Gastrocnemius medialis (tissue), 4 donors: ENCODE data around the gene VSIG10L2. TPM values are rescaled to one million over a fixed set of nuclear protein-coding genes. Genes with fewer than 3 reads are reported as not detected.

ENCODE experiments used
- ATAC-seq, 2 donors: fragments of 150-250 bp; one replicate each; pipeline ENCODE4 v1.9.1; 2016
- DNase-seq, 2 donors: peaks; one replicate each; pipeline ENCODE4 v3.0.0-alpha.2; 2019
- H3K27ac ChIP-seq, 4 donors: fragments of 200-600 bp; sonication (generic); 1 replicate in 1 of 4; 2 replicates in 3 of 4; pipeline ENCODE4 v1.5.1; 2016 to 2018; ENCODE audit warnings: mild to moderate bottlenecking in 2 of 4, moderate library complexity in 1 of 4
- H3K27me3 ChIP-seq, 3 donors: fragments of 200-600 bp; sonication (generic) in 2 of 3; 1 replicate in 1 of 3; 2 replicates in 2 of 3; pipeline versions ENCODE4 v1.5.1 to v1.6.0; 2016 to 2019; ENCODE audit warnings: mild to moderate bottlenecking in 1 of 3, moderate library complexity in 1 of 3
- H3K36me3 ChIP-seq, 2 donors: fragments of 200-600 bp; sonication (generic) in 1 of 2; one replicate each; pipeline ENCODE4 v1.5.1; 2017 to 2018
- H3K4me1 ChIP-seq, 2 donors: fragments of 200-600 bp; sonication (generic) in 1 of 2; one replicate each; pipeline ENCODE4 v1.5.1; 2016 to 2017; ENCODE audit warnings: mild to moderate bottlenecking in 2 of 2
- H3K4me3 ChIP-seq, 4 donors: fragments of 200-600 bp; sonication (generic) in 3 of 4; 1 replicate in 1 of 4; 2 replicates in 3 of 4; pipeline ENCODE4 v1.5.1; 2016 to 2019; ENCODE audit warnings: mild to moderate bottlenecking in 2 of 4
- H3K9me3 ChIP-seq, 3 donors: fragments of 200-600 bp; sonication (generic) in 2 of 3; 1 replicate in 1 of 3; 2 replicates in 2 of 3; pipeline ENCODE4 v1.5.1; 2016 to 2019
- POLR2A ChIP-seq, 2 donors: fragments of 450-650 bp; IDR thresholded peaks; one replicate each; pipeline ENCODE4 v1.6.1; 2017; ENCODE audit warnings: antibody characterized with exemption in 2 of 2, mild to moderate bottlenecking in 2 of 2, moderate library complexity in 2 of 2
- in situ Hi-C, 4 donors: fragments of 200-750 bp; cut with MboI; loops; one replicate each; pipeline versions ENCODE4 v1.15.0 to v1.8.0; 2017; ENCODE audit warnings: low sequenced_read_pairs in 4 of 4
- intact Hi-C: fragments of 100-400 bp; cut with DNase I; formaldehyde crosslinking; loops from one replicate; pipeline ENCODE4 v1.15.1; 2023; ENCODE audit warnings: low total_unique reads
- total RNA-seq, 4 donors: library from RNA; depleted of rRNA; stranded (reverse); fragments of >200 nt; gene quantifications; one replicate each; pipeline versions ENCODE4 v1.1.0 to v1.2.3, GENCODE V29; 2016
- TF ChIP-seq, protein P1 (sequence below), 5 experiments: fragments of 450-650 bp in 3 of 5; fragments of 200-600 bp in 2 of 5; sonication (generic) in 2 of 5; IDR thresholded peaks in 4 of 5; conservative IDR thresholded peaks in 1 of 5; 1 replicate in 4 of 5; 2 replicates in 1 of 5; pipeline ENCODE4 v1.5.1; 2016 to 2019; ENCODE audit warnings: antibody characterized with exemption in 5 of 5, mild to moderate bottlenecking in 3 of 5, moderate library complexity in 3 of 5

The VSIG10L2 gene
- total RNA-seq, 4 donors from 2014 or later, result 0.10 TPM; not detected in 3

DNA sequence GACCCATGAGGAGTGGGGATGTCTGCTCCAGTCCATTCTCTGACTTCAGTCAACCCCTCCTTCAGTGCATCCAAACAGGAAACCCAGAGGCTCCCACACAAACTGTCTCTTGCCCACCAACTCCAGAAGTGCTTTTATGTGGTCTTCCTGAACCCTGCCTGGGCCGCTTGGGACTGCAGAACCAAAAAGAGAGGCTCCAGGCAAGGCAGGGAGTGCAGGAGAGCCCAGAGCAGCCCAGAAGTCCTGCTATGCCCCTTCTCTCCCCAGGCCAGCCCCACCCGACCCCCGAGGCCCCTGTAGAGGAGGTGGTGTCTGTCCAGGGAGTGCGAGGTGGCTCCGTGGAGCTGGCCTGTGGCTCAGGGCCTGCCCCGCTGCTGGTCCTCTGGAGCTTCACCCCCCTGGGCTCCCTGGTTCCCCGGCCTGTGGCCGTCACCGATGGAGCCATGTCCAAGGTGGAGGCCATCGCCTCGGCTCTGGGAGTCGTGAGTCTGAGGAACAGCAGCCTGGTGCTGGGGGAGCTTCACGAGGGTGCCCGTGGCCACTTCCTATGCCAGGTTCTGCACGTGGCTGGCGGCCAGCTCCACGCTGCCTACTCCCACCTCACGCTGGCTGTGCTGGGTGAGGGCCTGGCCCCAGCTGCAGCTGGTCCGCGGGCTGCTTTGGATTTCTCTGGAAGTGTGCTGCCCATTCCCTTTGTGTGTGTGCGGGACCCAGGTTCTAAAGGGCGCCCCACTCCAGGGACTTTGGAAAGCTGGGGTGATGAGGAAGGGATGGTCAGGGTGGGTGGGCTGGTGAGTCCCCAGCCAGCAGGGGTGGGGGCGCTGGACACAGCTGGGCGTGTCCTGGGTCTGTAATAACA is 1.8 kb downstream of the VSIG10L2 start:
- no peak for ATAC-seq
- Histone ChIP-seq H3K36me3 (no peaks in the 10 kb centered on the region), H3K27me3 (no peaks in the 10 kb centered on the region), H3K9me3 (no peaks in the 10 kb centered on the region), H3K4me1 (peaks cover 0 to 3% of the 10 kb centered on the region in 2 donors), H3K27ac (no peak overlapping the region), H3K4me3 (no peak overlapping the region)
- in situ Hi-C loops, result no loop called here
- no peak for DNase-seq
- TF ChIP-seq, protein P1, sequence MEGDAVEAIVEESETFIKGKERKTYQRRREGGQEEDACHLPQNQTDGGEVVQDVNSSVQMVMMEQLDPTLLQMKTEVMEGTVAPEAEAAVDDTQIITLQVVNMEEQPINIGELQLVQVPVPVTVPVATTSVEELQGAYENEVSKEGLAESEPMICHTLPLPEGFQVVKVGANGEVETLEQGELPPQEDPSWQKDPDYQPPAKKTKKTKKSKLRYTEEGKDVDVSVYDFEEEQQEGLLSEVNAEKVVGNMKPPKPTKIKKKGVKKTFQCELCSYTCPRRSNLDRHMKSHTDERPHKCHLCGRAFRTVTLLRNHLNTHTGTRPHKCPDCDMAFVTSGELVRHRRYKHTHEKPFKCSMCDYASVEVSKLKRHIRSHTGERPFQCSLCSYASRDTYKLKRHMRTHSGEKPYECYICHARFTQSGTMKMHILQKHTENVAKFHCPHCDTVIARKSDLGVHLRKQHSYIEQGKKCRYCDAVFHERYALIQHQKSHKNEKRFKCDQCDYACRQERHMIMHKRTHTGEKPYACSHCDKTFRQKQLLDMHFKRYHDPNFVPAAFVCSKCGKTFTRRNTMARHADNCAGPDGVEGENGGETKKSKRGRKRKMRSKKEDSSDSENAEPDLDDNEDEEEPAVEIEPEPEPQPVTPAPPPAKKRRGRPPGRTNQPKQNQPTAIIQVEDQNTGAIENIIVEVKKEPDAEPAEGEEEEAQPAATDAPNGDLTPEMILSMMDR (IDR thresholded peaks at IDR 0.05 in 4 of 5, conservative IDR thresholded peaks at IDR 0.05 in 1 of 5), result no peak
- TF ChIP-seq POLR2A (IDR thresholded peaks at IDR 0.05), result no peak
- intact Hi-C loops, result no loop called here

DNA sequence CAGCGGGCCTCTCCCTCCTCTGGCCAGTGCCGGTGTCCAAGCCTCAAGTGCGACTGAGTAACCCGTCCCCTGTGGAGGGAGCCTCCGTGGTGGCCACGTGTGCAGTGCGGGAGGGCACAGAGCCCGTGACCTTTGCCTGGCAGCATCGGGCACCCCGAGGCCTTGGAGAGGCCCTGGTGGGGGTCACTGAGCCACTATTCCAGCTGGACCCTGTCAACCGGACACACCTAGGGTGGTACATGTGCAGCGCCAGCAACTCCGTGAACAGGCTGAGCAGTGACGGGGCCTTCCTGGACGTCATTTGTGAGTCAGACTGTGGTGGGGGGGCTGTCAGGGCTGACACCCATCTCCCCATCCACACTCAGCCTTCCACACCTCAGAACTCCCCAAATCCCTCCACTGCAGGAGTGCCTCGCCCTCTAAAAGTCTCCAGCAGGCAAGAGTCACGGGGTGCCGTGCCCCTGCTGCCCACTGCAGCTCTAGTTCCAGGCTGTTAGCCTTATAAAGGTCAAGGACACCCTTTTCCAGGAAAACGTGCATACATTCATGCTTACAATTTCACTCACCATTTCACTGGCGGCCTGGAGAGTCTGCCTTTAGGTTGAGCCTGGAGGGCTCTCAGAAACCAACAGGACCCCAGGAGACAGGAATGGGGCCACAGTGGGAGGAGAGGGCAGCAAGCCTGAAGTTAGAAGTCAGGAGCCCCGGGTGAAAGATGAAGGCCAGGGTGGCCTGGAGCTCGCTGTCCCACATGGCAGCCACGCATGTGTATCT is 2.6 kb downstream of the VSIG10L2 start:
- ATAC-seq (no peak), DNase-seq (no peak)
- no peaks in the 10 kb centered on the region for H3K9me3 ChIP-seq
- no peaks in the 10 kb centered on the region for H3K27me3 ChIP-seq
- TF ChIP-seq POLR2A (IDR thresholded peaks at IDR 0.05), result no peak
- TF ChIP-seq, protein P1 (IDR thresholded peaks at IDR 0.05 in 4 of 5, conservative IDR thresholded peaks at IDR 0.05 in 1 of 5), result no peak
- no peak overlapping the region for H3K27ac ChIP-seq
- H3K4me1 ChIP-seq, result peaks cover 0 to 6% of the 10 kb centered on the region in 2 donors
- intact Hi-C loops, result no loop called here
- no peaks in the 10 kb centered on the region for H3K36me3 ChIP-seq
- in situ Hi-C loops, result no loop called here
- H3K4me3 ChIP-seq, result no peak overlapping the region

GRCh38 chr11:125949271-125950177 is 3.7 kb downstream of the VSIG10L2 start:
- intact Hi-C loops, result no loop called here
- peaks cover 0 to 6% of the 10 kb centered on the region in 2 donors for H3K4me1 ChIP-seq
- in situ Hi-C loops, result no loop called here
- H3K36me3 ChIP-seq, result no peaks in the 10 kb centered on the region
- TF ChIP-seq POLR2A (IDR thresholded peaks at IDR 0.05), result no peak
- TF ChIP-seq, protein P1 (IDR thresholded peaks at IDR 0.05 in 4 of 5, conservative IDR thresholded peaks at IDR 0.05 in 1 of 5), result no peak
- H3K27me3 ChIP-seq, result no peaks in the 10 kb centered on the region
- no peak for ATAC-seq
- H3K9me3 ChIP-seq, result no peaks in the 10 kb centered on the region
- H3K4me3 ChIP-seq, result no peak overlapping the region
- no peak for DNase-seq
- H3K27ac ChIP-seq, result no peak overlapping the region

GRCh38 chr11:125950178-125950490 is 4.3 kb downstream of the VSIG10L2 start:
- intact Hi-C loops (no loop called here), in situ Hi-C loops (no loop called here)
- DNase-seq (no peak), ATAC-seq (no peak)
- Histone ChIP-seq H3K4me1 (peaks cover 0 to 6% of the 10 kb centered on the region in 2 donors), H3K27ac (no peak overlapping the region), H3K36me3 (no peaks in the 10 kb centered on the region), H3K9me3 (no peaks in the 10 kb centered on the region), H3K27me3 (no peaks in the 10 kb centered on the region), H3K4me3 (no peak overlapping the region)
- TF ChIP-seq, protein P1 (IDR thresholded peaks at IDR 0.05 in 4 of 5, conservative IDR thresholded peaks at IDR 0.05 in 1 of 5), result no peak
- TF ChIP-seq POLR2A (IDR thresholded peaks at IDR 0.05), result no peak
